GM18499 (cell line): ENCODE results near the gene DHRS7B.
"Not testable (repeated sequence)": the region's sequence is repeated elsewhere in the genome, so short reads cannot be mapped to it uniquely, and the experiment has no call there.

ENCODE experiments used
- ATAC-seq: cut with Tn5 transposase; IDR thresholded peaks from one replicate; pipeline ENCODE4 v1.9.1; 2021; ENCODE audit warnings: moderate number of reproducible peaks; ENCODE audit not compliant: insufficient read depth, unreplicated experiment

The DHRS7B gene

DNA sequence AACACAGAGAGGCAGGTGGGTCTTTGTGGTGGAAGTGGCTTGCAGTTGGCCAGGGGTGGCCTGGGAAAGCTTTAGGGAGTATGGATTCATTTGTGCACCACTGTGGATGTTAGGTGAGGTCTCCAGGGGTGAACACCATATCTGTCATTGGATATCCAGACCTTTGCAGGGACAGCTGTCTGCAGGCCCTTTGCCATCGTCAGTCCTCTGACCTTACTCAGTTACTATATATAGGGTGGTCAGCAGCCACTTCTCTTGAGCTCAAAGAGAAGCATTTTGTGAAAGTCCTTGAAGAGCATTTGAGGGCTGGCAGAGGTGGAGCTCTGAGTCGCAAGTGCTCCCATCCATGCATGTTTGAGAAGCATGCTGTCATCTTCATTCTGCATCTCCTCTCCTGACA, 46.8 kb downstream of the DHRS7B start:
- ATAC-seq = no peak

GRCh38 chr17:21174186-21174585, 47.4 kb downstream of the DHRS7B start:
- ATAC-seq = no peak

DNA sequence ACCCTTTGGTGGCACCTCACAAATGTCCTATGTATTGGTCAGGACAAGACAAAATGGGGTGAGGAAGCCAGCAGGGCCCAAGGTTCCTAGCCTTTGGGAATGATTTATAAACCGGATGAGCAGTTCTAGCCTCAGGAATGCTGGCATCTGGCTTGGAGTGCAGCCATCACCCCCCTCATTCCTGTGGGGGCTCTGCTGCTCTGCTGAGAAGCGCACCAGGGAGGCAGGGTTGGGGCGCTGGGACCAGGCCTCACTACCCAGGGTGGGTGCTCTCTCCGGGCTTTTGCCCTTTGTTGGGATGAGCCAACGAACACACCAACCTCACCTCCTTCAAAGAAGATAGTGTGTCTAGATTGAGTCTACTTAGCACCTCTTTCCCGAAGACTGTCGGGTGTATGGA, 47.9 kb downstream of the DHRS7B start:
- no peak for ATAC-seq

DNA sequence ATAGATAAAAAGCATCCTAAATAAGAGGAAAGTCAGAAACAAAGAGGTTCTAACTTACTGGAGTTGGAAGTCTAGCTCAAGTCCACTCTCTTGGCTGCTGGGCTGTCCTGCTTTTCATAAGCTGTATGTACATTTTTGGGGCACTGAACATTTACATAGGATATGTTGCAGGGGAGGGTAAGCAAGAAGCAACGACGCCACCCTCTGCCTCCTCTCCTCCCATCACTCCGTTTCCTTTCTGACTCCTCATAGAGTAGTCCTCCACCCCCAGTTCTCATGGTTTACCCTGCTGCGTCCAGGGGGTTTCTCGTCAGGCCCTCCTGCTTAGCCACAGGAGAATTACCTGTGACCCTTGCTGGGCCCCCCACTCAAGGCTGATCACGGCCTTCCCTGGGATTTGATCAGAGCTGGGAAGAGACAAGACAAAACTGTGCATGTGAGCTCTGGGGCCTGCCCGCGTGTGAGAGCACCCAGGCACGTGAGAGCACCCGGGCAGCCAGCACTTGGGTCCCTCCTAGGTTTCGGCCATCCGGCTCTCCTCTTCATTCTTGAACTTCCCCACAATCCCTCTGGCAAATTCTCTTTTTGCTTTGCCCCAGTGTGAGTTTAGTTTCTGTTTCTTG, 50.1 kb downstream of the DHRS7B start:
- no peak for ATAC-seq

DNA sequence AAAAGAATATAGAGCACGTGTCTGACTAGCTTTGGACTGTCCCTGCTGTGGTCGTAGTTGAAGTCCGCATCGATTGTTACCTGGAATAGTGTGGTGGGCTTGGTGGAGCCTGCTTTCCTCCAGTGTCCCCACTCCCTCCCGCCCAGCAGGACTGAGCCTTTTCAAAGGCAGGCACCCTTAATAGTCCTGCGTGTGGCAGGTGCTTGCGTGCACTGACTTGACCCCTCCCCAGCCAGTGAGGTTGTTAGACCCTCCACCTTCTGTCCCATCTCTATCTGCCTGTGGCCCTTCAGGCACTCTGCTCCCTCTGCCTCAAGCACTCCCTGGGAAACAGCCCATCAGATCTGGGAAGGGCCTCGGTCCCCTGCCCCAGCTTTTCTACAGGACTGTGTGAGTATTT, 50.6 kb downstream of the DHRS7B start:
- ATAC-seq = no peak

GRCh38 chr17:21177854-21178600, 51.3 kb downstream of the DHRS7B start:
- ATAC-seq = no peak

DNA sequence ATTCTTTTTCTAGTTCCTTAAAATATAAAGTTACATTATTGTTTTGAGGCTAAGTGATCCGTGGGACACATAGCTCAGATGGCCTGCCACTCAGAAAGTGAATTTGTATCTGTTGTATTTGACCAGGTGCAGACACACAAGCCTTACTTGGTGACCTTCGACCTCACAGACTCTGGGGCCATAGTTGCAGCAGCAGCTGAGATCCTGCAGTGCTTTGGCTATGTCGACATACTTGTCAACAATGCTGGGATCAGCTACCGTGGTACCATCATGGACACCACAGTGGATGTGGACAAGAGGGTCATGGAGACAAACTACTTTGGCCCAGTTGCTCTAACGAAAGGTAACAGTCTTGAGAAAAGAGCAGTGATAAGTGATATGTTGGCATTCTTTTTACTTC, 56.7 kb downstream of the DHRS7B start:
- no peak for ATAC-seq

- ATAC-seq = no peak
These were observed 57.8 kb downstream of the DHRS7B start for GRCh38 chr17:21184570-21184969.

- no peak for ATAC-seq
These were observed 58.3 kb downstream of the DHRS7B start for GRCh38 chr17:21185061-21185460.

DNA sequence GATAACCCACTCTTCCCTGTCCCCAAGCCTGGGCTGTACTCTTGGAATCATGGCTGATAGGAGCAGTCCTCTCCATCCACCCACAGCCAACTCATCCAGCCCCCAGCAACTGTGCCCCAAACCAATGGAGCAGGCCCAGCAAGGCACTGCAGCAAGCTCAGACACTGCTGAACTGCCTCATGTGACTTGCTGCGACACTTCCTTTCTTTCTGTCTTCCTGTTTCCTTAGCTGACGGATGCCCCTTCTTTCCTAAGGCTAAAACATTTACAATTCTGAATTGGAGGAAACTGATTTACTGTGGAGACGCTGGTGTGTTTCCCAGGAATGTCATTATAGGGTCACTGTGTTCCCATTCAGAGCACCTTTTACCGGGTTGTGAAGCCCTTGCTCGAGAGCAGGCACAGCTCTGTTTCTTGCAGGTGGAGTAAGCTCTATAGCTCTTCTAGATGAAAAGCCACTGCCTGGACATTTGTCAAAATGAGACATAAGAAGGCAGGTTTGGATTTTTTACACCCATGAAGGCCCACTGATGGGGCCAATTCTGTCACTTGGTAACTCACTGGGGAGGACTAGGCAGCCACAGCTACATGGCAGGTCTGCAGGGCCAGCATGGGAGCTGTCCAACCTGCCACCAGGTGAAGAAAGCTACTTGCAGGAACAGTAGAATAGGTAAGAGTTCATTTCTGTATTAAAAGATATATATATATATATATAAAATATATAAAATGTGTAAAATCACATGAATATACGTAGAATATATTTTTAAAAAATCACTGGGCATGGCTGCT, 59.8 kb downstream of the DHRS7B start:
- no peak for ATAC-seq

DNA sequence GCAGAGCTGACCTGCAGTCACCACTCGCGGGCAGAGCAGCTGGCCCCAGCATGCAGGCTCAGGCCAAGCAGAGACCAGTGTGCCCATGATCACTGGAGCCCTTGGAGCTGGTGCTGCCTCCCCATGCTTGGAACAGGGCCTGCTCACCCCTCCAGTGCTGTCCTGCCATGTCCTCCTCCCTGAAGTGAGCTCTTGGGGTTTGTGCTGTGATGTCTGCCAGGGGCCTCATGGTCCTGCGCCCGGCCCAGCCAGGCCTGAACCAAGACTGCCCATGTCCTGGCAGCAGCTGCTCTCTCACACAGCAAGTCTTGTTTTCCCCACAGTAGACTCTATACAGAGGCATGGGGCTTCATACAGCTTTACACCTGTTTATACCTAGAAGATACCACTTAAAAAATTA, 62.6 kb downstream of the DHRS7B start:
- no peak for ATAC-seq

DNA sequence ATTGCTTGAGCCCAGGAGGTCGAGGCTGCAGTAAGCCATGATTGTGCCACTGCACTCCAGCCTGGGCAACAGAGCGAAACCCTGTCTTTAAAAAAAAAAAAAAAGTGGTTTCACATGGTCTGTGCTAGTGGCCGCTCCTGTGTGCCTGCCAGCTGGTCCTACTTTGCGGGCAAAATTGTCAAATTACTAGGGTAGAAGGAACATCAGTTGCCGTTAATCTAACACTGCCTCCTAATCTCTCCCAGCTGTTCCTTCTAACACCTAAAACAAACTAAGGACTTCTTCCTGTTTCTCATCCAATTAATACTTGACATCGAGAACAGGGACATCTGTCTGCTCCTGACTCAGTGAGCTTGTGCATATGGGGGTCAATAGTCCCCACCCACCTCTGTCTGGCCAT, 63.3 kb downstream of the DHRS7B start:
- no peak for ATAC-seq

GRCh38 chr17:21191698-21192097, 64.9 kb downstream of the DHRS7B start:
- no peak for ATAC-seq

GRCh38 chr17:21192414-21192813, 65.7 kb downstream of the DHRS7B start:
- not testable (repeated sequence) for ATAC-seq

- no peak for ATAC-seq
These were observed 66.3 kb downstream of the DHRS7B start for GRCh38 chr17:21193031-21193430.

DNA sequence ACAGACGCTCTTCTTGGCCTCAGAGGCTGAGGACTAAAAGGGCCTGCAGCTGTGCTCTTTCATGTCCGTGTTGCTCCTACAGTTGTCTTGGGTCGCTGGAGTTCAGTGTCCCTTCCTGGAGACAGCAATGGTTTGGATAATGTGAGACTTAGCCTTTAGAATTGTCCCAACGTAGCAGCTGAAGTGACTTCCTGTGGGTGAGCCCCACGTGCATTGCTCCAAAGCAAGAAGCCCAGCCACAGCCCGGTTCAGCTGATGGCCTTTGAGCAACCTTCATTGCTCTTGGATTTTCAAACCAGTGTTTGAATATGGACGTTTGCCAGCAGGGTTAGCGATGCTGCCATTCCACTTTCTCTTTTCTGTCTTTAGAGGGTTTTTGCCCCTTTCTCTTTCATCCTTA, 67.5 kb downstream of the DHRS7B start:
- no peak for ATAC-seq

- ATAC-seq = no peak
These were observed 67.9 kb downstream of the DHRS7B start for GRCh38 chr17:21194703-21195102.

GRCh38 chr17:21196126-21196525, 69.4 kb downstream of the DHRS7B start:
- no peak for ATAC-seq

- no peak for ATAC-seq
These were observed 71.6 kb downstream of the DHRS7B start for GRCh38 chr17:21198411-21198810.

DNA sequence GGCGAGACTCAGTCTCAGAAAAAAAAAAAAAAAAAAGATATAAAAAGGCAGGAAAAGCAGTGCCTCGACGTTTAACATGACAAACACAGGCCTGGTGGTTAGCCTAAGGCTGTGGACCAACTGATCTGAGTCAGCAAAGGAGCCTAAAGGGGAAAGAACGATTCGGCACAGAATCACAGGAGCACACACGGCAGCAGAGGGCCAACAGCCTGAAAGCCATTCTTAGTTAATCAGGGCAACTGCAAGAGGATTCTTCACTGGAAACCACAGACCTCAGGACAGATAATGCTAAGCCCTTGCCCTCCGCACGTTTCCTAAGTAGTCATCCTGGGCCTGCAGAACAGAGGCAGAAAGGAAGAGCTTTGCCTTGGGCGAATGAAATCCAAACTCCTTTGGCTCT, 72.5 kb downstream of the DHRS7B start:
- ATAC-seq = no peak

GRCh38 chr17:21199856-21200255, 73.1 kb downstream of the DHRS7B start:
- no peak for ATAC-seq
